Measurements from ENCODE around the gene NPR2.

NPR2 gene

GRCh38 chr9:35791297-35791921 lies at the start of gene NPR2:
NPR2 (plus strand) TSS chr9:35791591; CDS start chr9:35792409, 818 bp downstream.
- TF ChIP-seq, protein P1, sequence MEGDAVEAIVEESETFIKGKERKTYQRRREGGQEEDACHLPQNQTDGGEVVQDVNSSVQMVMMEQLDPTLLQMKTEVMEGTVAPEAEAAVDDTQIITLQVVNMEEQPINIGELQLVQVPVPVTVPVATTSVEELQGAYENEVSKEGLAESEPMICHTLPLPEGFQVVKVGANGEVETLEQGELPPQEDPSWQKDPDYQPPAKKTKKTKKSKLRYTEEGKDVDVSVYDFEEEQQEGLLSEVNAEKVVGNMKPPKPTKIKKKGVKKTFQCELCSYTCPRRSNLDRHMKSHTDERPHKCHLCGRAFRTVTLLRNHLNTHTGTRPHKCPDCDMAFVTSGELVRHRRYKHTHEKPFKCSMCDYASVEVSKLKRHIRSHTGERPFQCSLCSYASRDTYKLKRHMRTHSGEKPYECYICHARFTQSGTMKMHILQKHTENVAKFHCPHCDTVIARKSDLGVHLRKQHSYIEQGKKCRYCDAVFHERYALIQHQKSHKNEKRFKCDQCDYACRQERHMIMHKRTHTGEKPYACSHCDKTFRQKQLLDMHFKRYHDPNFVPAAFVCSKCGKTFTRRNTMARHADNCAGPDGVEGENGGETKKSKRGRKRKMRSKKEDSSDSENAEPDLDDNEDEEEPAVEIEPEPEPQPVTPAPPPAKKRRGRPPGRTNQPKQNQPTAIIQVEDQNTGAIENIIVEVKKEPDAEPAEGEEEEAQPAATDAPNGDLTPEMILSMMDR (conservative IDR thresholded peaks at IDR 0.05; ENCODE audit: low read length): no peak
- no peak for TF ChIP-seq EZH2phosphoT487 (IDR thresholded peaks at IDR 0.05; ENCODE audit: borderline replicate concordance)
- peaks cover 11% of the 10 kb centered on the region; the same call in 1 of the 2 replicates for H3K36me3 ChIP-seq (ENCODE audit: insufficient read depth, low read length)
- no peak within 1 kb of the TSS for H3K4me2 ChIP-seq (ENCODE audit: low read depth, low read length, poor library complexity, severe bottlenecking)
- no peak within 1 kb of the TSS for H3K4me3 ChIP-seq (ENCODE audit: low read length, poor library complexity, severe bottlenecking)
- no peaks in the 10 kb centered on the region for H3K27me3 ChIP-seq (ENCODE audit: insufficient read depth, low read length, poor library complexity, severe bottlenecking)
- no peaks in the 10 kb centered on the region for H3K9me3 ChIP-seq (ENCODE audit: insufficient read depth, low read depth, low read length)
- no peak within 1 kb of the TSS for H3K9ac ChIP-seq (ENCODE audit: low read depth, low read length, poor library complexity, severe bottlenecking)
- H4K20me1 ChIP-seq (ENCODE audit: insufficient read depth, low read length, poor library complexity, severe bottlenecking): no peaks in the 10 kb centered on the region
- no peaks in the 10 kb centered on the region for H3K79me2 ChIP-seq (ENCODE audit: insufficient read depth, low read length)
- no peak within 1 kb of the TSS for H2AFZ ChIP-seq (ENCODE audit: low read length)
- no peaks in the 10 kb centered on the region for H3K9me2 ChIP-seq (replicated peaks; ENCODE audit: low read depth, low read length)
- no peaks in the 10 kb centered on the region for H3F3A ChIP-seq (ENCODE audit: low read depth)
- H3K4me1 ChIP-seq (ENCODE audit: insufficient read depth, low read length, poor library complexity, severe bottlenecking): peaks cover 7% of the 10 kb centered on the region

- Histone ChIP-seq H3K36me3 (ENCODE audit: insufficient read depth, low read length) (peaks cover 44% of the 10 kb centered on the region; the same call in 1 of the 2 replicates), H3K9ac (ENCODE audit: low read depth, low read length, poor library complexity, severe bottlenecking) (no peak overlapping the region), H3K4me2 (ENCODE audit: low read depth, low read length, poor library complexity, severe bottlenecking) (peak overlapping the region; percentile 17), H4K20me1 (ENCODE audit: insufficient read depth, low read length, poor library complexity, severe bottlenecking) (peaks cover 18% of the 10 kb centered on the region), H3F3A (ENCODE audit: low read depth) (no peaks in the 10 kb centered on the region), H2AFZ (ENCODE audit: low read length) (no peak overlapping the region), H3K4me3 (ENCODE audit: low read length, poor library complexity, severe bottlenecking) (no peak overlapping the region), H3K4me1 (ENCODE audit: insufficient read depth, low read length, poor library complexity, severe bottlenecking) (peaks cover 24% of the 10 kb centered on the region), H3K79me2 (ENCODE audit: insufficient read depth, low read length) (peaks cover 30% of the 10 kb centered on the region), H3K9me3 (ENCODE audit: insufficient read depth, low read depth, low read length) (no peaks in the 10 kb centered on the region), H3K9me2 (replicated peaks; ENCODE audit: low read depth, low read length) (no peaks in the 10 kb centered on the region), H3K27me3 (ENCODE audit: insufficient read depth, low read length, poor library complexity, severe bottlenecking) (no peaks in the 10 kb centered on the region)
- no peak for TF ChIP-seq EZH2phosphoT487 (IDR thresholded peaks at IDR 0.05; ENCODE audit: borderline replicate concordance)
- TF ChIP-seq, protein P1 (conservative IDR thresholded peaks at IDR 0.05; ENCODE audit: low read length): no peak
These were observed 49.7 kb upstream of the NPR2 start for GRCh38 chr9:35741740-35742139.

GRCh38 chr9:35743452-35743851 lies 47.9 kb upstream of the NPR2 start:
- TF ChIP-seq, protein P1 (conservative IDR thresholded peaks at IDR 0.05; ENCODE audit: low read length): no peak
- no peak for TF ChIP-seq EZH2phosphoT487 (IDR thresholded peaks at IDR 0.05; ENCODE audit: borderline replicate concordance)
- H2AFZ ChIP-seq (ENCODE audit: low read length): no peak overlapping the region
- H3K9ac ChIP-seq (ENCODE audit: low read depth, low read length, poor library complexity, severe bottlenecking): no peak overlapping the region
- H3K27me3 ChIP-seq (ENCODE audit: insufficient read depth, low read length, poor library complexity, severe bottlenecking): no peaks in the 10 kb centered on the region
- H3K79me2 ChIP-seq (ENCODE audit: insufficient read depth, low read length): peaks cover 47% of the 10 kb centered on the region
- H3K4me1 ChIP-seq (ENCODE audit: insufficient read depth, low read length, poor library complexity, severe bottlenecking): peaks cover 38% of the 10 kb centered on the region
- no peaks in the 10 kb centered on the region for H3K9me2 ChIP-seq (replicated peaks; ENCODE audit: low read depth, low read length)
- no peak overlapping the region for H3K4me2 ChIP-seq (ENCODE audit: low read depth, low read length, poor library complexity, severe bottlenecking)
- no peaks in the 10 kb centered on the region for H3F3A ChIP-seq (ENCODE audit: low read depth)
- H3K9me3 ChIP-seq (ENCODE audit: insufficient read depth, low read depth, low read length): no peaks in the 10 kb centered on the region
- H4K20me1 ChIP-seq (ENCODE audit: insufficient read depth, low read length, poor library complexity, severe bottlenecking): peaks cover 35% of the 10 kb centered on the region
- H3K4me3 ChIP-seq (ENCODE audit: low read length, poor library complexity, severe bottlenecking): no peak overlapping the region
- peaks cover 27% of the 10 kb centered on the region; the same call in 1 of the 2 replicates for H3K36me3 ChIP-seq (ENCODE audit: insufficient read depth, low read length)

All from Loucy (cell line).